OCI-M2 (cell line): ENCODE results near the gene WWOX.
"Not testable (repeated sequence)": the region's sequence is repeated elsewhere in the genome, so short reads cannot be mapped to it uniquely, and the experiment has no call there.

Experiments
- DNase-seq: peaks from one replicate; lab custom pipeline; 2025; ENCODE audit not compliant: unreplicated experiment; lab: John Stamatoyannopoulos, UW

The WWOX gene

GRCh38 chr16:78594191-78594590 is 494.7 kb downstream of the WWOX start:
- no peak for DNase-seq

- DNase-seq: no peak
These were observed 497.0 kb downstream of the WWOX start for GRCh38 chr16:78596348-78596995.

DNA sequence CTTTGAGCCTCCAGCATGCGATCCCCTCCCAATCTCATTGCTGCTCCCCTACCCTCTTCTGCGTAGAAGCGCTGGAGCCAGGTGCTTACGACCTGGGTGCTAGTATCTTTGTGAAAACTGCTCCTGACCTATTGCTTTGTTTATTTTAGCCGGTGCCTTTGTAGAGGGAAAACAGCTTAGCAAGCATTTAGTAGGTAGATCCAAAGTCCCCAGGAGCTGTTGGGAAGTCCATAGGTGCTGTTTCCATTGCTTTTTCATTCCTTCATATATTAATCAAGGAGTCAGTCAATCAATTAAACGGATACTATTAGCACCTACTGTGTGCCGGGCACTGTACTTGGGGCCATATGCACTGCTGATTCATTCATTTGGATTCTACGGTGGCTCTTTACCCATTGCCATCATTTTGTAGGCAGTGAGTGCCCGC is 497.6 kb downstream of the WWOX start:
- no peak for DNase-seq

DNA sequence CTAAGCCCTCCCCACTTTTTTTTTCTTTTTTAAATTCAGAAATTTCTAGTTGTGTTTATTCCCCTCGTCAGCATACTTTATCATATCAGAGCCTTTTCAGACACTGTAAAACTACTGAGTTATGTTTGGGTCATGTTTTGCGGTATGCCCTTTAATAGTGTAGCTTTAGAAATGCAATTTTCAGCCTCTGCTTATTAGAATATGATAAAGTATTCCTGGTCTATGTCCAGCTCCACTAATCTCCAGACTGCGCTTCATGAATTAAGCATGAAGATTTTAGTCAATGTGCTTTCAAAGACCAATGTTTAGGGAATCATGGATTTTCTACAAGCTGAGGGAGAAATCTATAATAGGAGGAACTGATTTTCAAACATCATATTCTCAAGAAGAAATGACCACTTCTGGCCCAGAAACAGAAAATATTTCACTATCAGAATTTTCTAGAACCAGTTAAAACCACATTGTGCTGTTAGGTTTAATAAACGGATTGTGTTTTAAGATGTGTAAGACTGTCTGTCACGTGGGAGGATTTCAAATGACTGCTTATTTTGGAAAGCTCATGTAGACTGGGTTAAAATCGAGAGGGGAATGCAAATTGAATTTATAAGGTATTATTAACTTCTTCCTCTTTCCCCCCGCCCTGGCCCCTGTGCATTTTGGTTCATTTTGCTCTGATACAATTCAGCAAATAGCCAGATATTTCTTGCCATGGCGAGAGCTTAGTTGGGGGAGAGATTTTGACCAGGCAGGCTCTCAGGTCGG is 498.5 kb downstream of the WWOX start:
- DNase-seq: no peak

DNA sequence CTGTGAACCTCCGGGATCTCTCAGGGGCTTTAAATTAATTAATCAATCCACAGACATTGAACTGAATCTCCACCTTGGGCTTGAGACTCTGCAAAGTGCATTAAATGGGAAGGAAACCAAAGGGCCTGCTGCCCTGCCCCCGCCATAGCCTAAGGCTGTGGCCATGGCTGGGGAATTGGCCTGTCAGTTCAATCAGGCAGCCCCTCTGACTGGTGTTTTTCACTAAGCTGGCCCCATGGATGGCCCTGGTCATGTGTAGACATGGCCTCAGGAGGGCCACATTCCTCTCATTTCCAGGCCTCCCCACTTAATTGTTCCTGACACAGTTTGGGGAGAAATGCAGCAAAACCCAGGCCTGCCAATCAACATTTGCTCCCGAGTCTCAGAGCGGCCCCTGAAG is 499.8 kb downstream of the WWOX start:
- no peak for DNase-seq

GRCh38 chr16:78604423-78605062 is 505.1 kb downstream of the WWOX start:
- DNase-seq: not testable (repeated sequence)

DNA sequence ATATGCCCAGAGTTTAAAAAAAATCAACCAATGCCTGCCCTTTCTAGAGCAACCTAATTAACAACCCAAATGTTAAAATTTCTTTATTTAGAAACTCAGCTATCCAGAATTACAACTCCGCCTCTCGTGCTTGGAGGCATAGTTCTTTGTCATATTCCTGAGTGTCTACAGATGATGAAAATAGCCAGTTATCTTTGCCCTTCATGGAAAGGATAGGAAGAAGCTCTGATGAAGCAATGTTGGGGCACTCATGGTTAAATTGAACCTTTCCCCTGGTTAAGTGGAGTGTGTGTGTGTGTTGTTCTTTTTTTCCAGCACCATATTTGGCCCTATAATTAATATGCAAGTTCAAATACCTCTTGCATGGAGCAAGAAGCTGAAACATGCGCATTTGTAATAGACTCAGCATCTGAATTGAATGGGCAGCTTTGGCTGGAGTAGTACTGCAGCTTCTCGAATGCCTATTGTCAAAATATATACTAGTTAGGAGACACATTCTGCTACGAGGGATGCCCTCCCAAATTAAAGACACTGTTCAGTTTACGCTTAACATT is 506.2 kb downstream of the WWOX start:
- no peak for DNase-seq

- DNase-seq: no peak
These were observed 507.1 kb downstream of the WWOX start for GRCh38 chr16:78606545-78606944.

- DNase-seq: no peak
These were observed 507.6 kb downstream of the WWOX start for GRCh38 chr16:78607022-78607421.

- DNase-seq: no peak
These were observed 508.0 kb downstream of the WWOX start for GRCh38 chr16:78607465-78607864.

- no peak for DNase-seq
These were observed 508.9 kb downstream of the WWOX start for GRCh38 chr16:78608305-78608776.

- DNase-seq: no peak
These were observed 510.2 kb downstream of the WWOX start for GRCh38 chr16:78609402-78610274.

GRCh38 chr16:78611318-78611717 is 511.9 kb downstream of the WWOX start:
- no peak for DNase-seq

GRCh38 chr16:78619811-78620210 is 520.4 kb downstream of the WWOX start:
- DNase-seq: no peak

DNA sequence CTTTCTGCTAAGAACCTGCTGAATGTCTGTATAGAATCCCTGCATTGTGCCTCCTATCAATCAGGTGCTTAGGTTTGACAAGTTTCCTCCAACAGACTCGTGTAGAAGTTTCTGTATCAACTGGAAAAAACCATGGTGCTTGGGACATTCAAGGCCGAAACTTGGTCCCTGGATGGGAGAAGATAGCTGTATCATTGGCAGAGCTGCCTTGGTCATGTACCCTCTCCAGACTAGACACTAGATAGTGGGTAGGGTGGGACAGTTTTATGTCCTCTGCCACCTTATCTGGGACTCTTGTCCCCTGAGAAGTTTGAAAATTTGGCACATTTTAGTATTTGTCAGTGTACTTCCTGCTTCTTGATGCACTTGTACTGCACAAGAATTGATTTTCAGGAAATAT is 520.8 kb downstream of the WWOX start:
- DNase-seq: no peak

GRCh38 chr16:78623796-78624195 is 524.3 kb downstream of the WWOX start:
- no peak for DNase-seq

DNA sequence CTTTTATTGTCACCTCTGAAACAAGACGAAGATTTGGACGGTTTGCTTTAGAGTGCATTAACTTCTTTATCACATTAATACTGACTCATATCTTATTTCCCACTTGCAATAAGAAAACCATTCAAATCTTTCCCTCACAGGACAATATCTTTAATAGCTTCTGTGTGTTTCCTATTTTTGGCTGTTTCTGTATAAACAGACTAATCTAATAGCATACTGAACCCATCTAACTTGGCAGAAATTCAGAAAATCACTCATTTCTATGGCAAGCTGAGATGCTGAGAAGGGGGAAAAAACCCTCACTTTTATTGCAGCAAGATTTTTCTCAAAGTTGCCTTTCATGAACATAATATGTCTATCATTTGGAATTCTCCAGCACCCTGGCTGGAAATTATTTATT is 524.9 kb downstream of the WWOX start:
- no peak for DNase-seq

- no peak for DNase-seq
These were observed 529.1 kb downstream of the WWOX start for GRCh38 chr16:78628461-78629045.

DNA sequence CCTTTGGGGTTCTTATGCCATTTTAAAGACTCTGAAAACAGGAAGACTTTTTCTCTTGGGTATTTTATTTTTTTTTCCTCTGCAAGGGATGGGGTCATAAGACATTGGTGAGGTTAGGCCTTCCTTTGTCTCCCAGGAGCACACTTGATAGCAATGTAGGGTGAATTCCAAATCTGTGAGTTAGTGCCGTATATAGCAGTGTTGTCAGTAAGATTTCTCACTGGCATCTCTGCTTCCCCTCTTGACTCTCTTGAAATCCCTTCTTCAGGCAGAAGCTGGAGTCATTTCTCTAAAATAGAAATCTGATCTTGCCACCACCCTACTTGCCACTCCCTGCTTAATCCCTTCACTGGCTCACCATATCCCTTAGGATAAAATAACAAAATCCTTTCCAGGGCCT is 529.7 kb downstream of the WWOX start:
- no peak for DNase-seq

DNA sequence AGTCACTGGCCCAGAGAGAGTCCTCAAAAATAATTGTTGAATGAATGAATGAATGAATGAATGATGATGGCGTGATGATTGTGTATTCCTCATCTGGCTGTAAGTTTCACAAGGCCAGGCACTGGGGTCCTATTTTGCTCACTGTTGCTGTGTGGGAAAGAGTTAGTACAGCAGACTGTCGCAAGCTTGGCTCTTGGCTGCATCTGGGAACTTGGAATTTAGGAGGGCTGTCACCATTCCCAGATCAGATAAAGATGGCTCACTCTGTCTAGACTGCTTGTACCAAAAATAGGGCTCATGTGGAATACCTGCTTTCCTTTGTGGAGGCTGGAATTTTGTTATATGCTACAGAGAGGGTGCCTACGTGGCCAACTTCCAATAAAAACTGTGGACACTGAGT is 530.6 kb downstream of the WWOX start:
- no peak for DNase-seq
